ENCODE results near the gene HDDC2.
"Not testable (repeated sequence)": the region's sequence is repeated elsewhere in the genome, so short reads cannot be mapped to it uniquely, and the experiment has no call there.

The HDDC2 gene

DNA sequence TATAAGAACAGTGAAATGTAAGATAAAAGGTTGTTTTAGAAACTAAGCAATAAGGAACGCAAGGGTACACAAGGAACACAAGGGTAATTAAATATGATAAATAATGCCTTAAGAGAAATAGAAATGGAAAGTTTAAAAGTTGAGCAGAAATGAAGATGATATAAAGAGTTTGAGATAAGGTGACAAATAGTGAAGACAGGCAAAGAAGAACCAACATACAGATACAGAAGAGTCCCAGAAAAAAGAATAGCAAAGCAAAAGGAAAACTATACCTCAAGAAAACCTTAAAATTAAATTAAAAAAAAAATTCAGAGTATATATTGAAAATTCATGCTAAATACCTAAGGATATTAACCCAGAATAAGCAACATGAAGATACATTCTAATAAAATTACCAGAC lies 16.4 kb downstream of the HDDC2 start:
- DNase-seq (ENCODE audit: low read depth) = no peak
- H3K4me3 ChIP-seq (ENCODE audit: low read depth, low read length) = no peak overlapping the region
- TF ChIP-seq, protein P1, sequence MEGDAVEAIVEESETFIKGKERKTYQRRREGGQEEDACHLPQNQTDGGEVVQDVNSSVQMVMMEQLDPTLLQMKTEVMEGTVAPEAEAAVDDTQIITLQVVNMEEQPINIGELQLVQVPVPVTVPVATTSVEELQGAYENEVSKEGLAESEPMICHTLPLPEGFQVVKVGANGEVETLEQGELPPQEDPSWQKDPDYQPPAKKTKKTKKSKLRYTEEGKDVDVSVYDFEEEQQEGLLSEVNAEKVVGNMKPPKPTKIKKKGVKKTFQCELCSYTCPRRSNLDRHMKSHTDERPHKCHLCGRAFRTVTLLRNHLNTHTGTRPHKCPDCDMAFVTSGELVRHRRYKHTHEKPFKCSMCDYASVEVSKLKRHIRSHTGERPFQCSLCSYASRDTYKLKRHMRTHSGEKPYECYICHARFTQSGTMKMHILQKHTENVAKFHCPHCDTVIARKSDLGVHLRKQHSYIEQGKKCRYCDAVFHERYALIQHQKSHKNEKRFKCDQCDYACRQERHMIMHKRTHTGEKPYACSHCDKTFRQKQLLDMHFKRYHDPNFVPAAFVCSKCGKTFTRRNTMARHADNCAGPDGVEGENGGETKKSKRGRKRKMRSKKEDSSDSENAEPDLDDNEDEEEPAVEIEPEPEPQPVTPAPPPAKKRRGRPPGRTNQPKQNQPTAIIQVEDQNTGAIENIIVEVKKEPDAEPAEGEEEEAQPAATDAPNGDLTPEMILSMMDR (IDR thresholded peaks at IDR 0.05; ENCODE audit: insufficient read depth, low read depth, low read length, missing control alignments) = no peak

DNA sequence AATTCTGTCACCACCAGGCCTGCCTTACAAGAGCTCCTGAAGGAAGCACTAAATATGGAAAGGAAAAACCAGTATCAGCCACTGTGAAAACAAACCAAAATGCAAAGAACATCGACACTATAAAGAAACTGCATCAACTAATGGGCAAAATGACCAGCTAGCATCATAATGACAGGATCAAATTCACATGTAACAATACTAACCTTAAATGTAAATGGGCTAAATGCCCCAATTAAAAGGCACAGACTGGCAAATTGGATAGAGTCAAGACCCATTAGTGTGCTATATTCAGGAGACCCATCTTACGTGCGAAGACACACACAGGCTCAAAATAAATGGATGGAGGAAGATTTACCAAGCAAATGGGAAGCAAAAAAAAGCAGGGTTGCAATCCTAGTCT lies 19.3 kb downstream of the HDDC2 start:
- not testable (repeated sequence) for DNase-seq (ENCODE audit: low read depth); H3K4me3 ChIP-seq (ENCODE audit: low read depth, low read length)

DNA sequence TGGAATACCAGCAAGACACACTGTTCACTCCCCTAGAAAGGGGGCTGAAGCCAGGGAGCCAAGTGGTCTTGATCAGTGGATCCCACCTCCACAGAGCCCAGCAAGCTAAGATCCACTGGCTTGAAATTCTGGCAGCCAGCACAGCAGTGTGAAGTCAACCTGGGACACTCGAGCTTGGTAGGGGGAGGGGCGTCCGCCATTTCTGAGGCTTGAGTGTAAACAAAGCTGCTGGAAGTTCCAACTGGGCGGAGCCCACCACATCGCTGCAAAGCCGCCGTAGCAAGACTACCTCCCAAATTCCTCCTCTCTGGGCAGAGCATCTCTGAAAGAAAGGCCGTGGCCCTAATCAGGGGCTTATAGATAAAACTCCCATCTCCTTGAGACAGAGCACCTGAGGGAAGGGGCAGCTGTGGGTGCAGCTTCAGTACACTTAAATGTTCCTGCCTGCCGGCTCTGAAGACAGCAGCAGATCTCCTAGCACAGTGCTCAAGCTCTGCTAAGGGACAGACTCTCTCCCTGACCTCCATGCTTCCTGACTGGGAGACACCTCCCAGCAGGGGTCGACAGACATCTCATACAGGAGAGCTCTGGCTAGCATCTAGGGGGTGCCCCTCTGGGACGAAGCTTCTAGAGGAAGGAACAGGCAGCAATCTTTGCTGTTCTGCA lies 21.3 kb downstream of the HDDC2 start:
- not testable (repeated sequence) for DNase-seq (ENCODE audit: low read depth); H3K4me3 ChIP-seq (ENCODE audit: low read depth, low read length)

DNA sequence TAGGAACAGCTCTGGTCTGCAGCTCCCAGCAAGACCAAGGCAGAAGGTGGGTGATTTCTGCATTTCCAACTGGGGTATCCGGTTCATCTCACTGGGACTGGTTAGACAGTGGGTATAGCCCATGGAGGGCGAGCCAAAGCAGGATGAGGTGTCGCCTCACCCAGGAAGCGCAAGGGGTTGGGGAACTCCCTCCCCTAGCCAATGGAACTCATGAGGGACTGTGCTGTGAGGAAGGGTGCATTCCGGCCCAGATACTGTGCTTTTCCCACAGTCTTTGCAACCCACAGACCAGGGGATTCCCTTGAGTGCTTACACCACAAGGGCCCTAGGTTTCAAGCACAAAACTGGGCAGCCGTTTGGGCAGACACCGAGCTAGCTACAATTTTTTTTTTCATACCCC lies 21.8 kb downstream of the HDDC2 start:
- DNase-seq (ENCODE audit: low read depth) = peak; percentile 57
- TF ChIP-seq, protein P1 (IDR thresholded peaks at IDR 0.05; ENCODE audit: insufficient read depth, low read depth, low read length, missing control alignments) = no peak
- H3K4me3 ChIP-seq (ENCODE audit: low read depth, low read length) = no peak overlapping the region

DNA sequence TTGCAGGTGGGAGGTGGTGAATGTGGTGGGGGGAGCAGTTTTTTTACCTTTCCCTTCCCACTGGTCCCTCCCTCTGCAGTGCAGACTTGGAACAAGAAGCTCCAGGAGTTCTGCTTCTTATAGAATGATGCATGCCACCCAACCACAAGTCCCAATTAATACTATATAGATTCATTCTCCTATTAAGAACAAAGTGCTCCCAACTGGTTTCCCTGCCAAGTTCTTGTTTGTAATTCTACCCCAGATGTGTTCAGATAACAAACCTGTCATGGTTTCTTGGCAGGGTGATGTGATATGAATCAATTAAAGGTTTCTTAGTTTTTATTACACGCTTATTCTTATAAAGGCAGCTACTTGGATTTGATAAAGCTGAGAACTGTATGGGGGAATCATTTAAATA lies 23.9 kb downstream of the HDDC2 start:
- H3K4me3 ChIP-seq (ENCODE audit: low read depth, low read length) = no peak overlapping the region
- DNase-seq (ENCODE audit: low read depth) = no peak
- TF ChIP-seq, protein P1 (IDR thresholded peaks at IDR 0.05; ENCODE audit: insufficient read depth, low read depth, low read length, missing control alignments) = no peak

DNA sequence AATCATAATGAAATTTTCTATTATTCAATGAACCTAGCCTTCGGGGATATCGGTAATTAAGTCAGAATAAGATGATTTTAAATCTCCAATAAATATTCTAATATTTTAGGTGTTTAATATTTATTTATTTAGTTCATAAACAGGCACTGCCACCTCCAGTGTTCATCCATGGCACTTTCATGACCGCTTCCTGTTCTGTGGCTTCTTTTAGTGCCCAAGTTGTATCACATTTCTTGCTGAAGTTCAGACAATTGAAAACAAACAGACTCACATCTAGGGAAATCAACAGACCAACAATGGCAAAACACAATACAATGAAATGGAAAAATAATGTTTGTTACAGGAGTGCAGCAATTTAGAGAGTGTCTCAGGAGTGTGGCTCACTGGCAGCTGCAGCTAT lies 26.0 kb downstream of the HDDC2 start:
- TF ChIP-seq, protein P1 (IDR thresholded peaks at IDR 0.05; ENCODE audit: insufficient read depth, low read depth, low read length, missing control alignments) = no peak
- no peak for DNase-seq (ENCODE audit: low read depth)

DNA sequence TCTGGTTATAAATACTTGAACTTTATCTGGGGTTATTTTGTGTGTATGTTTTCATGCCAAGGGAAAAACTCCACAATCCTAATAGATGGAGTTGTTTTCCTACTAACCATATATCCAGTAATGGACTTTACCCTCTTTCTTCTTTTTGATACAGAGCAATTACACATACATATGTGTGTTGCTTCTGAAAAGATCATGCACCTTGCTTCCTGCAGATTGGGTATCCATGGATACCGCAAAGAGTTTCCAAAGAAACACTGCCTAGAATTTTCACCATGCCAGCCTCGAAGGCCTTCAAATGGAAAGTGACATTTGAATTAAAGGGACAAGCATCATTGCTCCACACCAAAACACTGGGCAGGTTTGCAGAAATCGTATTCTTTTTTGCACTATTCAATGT lies 26.8 kb downstream of the HDDC2 start:
- TF ChIP-seq, protein P1 (IDR thresholded peaks at IDR 0.05; ENCODE audit: insufficient read depth, low read depth, low read length, missing control alignments) = no peak
- no peak for DNase-seq (ENCODE audit: low read depth)
- no peak overlapping the region for H3K4me3 ChIP-seq (ENCODE audit: low read depth, low read length)

More for the DNA sequence above, 26.0 kb downstream of the HDDC2 start:
- H3K4me3 ChIP-seq (ENCODE audit: low read depth, low read length) = no peak overlapping the region

DNA sequence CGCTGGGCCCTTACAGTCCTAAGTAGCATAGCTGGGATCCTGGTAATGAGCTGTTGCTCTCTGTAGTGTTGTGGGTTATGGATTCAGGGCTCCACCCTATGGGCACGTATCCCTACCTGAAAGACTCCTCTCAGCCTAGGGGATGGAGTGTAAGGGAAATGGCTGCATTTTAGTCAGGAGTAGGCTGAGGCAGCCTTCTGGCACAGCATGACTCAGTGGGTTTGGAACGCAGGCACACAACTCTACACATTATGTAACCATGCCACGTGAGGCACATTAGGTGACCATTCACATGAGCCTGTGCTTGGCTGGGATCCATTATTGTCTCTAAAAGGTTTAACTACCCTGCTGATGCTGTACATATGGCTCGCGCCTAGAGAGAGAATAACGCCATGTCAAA lies 27.8 kb downstream of the HDDC2 start:
- no peak for DNase-seq (ENCODE audit: low read depth)
- TF ChIP-seq, protein P1 (IDR thresholded peaks at IDR 0.05; ENCODE audit: insufficient read depth, low read depth, low read length, missing control alignments) = no peak
- no peak overlapping the region for H3K4me3 ChIP-seq (ENCODE audit: low read depth, low read length)
